ENCODE measurements around the gene MAMDC2.

DNA sequence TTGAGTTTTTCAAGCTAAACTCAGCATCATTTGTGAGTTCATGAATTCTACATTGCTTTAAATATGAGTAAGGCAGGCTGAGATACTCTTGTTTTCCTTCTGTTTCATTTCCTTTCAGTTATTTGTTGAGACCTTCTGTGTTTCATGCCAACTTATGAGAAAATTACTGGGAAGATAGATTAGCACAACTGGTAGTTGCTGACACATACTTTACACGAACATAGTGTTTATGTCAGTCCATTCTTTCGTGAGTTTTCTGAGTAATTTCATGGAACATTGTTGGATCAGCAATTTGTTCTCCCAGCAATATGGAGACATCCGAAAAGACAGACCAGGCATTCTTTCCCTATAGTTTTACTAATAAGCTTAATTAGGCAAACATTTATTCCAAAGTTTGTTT lies 113.1 kb downstream of the MAMDC2 start:
- TF ChIP-seq, protein P1, sequence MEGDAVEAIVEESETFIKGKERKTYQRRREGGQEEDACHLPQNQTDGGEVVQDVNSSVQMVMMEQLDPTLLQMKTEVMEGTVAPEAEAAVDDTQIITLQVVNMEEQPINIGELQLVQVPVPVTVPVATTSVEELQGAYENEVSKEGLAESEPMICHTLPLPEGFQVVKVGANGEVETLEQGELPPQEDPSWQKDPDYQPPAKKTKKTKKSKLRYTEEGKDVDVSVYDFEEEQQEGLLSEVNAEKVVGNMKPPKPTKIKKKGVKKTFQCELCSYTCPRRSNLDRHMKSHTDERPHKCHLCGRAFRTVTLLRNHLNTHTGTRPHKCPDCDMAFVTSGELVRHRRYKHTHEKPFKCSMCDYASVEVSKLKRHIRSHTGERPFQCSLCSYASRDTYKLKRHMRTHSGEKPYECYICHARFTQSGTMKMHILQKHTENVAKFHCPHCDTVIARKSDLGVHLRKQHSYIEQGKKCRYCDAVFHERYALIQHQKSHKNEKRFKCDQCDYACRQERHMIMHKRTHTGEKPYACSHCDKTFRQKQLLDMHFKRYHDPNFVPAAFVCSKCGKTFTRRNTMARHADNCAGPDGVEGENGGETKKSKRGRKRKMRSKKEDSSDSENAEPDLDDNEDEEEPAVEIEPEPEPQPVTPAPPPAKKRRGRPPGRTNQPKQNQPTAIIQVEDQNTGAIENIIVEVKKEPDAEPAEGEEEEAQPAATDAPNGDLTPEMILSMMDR (conservative IDR thresholded peaks at IDR 0.05), result no peak
- TF ChIP-seq EZH2 (IDR thresholded peaks at IDR 0.05; ENCODE audit: low read depth), result no peak

Measured in PC-9 (cell line).